KOPT-K1 (cell line): ENCODE data around the gene PIK3IP1.
"Not testable (repeated sequence)": the region's sequence is repeated elsewhere in the genome, so short reads cannot be mapped to it uniquely, and the experiment has no call there.

Source experiments
- H3K27ac ChIP-seq: fragments of 200-600 bp; sonication (generic); 2 replicates; pipeline ENCODE4 v1.5.1; 2016; ENCODE audit warnings: antibody characterized with exemption, mild to moderate bottlenecking, low read depth, low read length; ENCODE audit not compliant: poor library complexity, severe bottlenecking
- H3K36me3 ChIP-seq: fragments of 200-600 bp; sonication (generic); 2 replicates; pipeline ENCODE4 v1.5.1; 2017; ENCODE audit warnings: antibody characterized with exemption, mild to moderate bottlenecking, low read length, moderate library complexity; ENCODE audit not compliant: insufficient read depth
- H3K9me3 ChIP-seq: fragments of 200-600 bp; sonication (generic); 2 replicates; pipeline ENCODE4 v1.5.1; 2017; ENCODE audit warnings: antibody characterized with exemption, low read length, mild to moderate bottlenecking; ENCODE audit not compliant: insufficient read depth, poor library complexity, severe bottlenecking

Gene PIK3IP1

DNA sequence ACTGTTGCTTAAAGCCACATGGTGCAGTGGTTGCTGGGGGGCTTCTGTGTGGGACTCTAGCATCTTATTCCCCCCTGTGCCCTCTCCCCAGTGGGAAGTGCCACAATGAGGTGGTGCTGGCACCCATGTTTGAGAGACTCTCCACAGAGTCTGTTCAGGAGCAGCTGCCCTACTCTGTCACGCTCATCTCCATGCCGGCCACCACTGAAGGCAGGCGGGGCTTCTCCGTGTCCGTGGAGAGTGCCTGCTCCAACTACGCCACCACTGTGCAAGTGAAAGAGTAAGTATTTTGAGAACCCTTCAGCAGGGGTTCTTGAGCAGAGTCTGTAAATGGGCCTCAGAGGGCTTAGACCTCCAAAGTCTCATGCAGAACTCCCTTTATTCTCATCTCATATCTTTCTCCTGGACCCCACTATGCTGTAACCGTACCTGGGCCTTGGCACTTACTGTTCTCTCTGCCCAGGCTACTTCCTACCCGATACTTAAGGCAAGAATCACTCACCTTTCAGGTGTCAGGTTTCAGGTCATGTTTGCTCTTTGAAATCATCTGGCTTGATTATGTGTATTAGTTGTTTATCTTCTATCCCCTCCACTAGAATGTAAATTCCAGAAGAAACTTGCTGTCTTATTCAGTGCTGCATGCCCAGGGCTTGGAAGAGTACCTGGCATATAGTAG, 32.4 kb downstream of the PIK3IP1 start:
- Histone ChIP-seq H3K9me3 (no peaks in the 10 kb centered on the region), H3K27ac (no peak overlapping the region), H3K36me3 (peaks cover 68% of the 10 kb centered on the region)

DNA sequence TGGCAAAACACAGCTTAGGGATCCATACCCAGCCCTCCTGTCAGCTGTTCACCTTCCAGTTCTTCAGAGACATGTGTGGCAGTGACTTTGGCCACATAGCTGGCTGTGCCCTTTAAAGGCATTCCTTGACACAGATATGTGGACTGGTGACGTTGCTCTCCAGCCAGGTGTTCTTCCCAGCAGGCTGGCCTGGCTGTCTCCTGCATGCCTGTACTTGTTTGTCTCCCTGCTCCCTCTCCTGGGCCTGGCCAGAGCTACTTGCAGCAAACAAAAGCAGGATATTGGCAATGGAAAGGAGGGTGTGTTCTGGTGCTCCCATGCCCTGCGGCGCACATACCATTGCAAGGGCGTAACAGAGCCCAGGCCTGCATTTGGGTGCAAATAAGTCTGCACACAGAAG, 38.3 kb downstream of the PIK3IP1 start:
- H3K36me3 ChIP-seq = peaks cover 56% of the 10 kb centered on the region
- no peaks in the 10 kb centered on the region for H3K9me3 ChIP-seq
- H3K27ac ChIP-seq = no peak overlapping the region

DNA sequence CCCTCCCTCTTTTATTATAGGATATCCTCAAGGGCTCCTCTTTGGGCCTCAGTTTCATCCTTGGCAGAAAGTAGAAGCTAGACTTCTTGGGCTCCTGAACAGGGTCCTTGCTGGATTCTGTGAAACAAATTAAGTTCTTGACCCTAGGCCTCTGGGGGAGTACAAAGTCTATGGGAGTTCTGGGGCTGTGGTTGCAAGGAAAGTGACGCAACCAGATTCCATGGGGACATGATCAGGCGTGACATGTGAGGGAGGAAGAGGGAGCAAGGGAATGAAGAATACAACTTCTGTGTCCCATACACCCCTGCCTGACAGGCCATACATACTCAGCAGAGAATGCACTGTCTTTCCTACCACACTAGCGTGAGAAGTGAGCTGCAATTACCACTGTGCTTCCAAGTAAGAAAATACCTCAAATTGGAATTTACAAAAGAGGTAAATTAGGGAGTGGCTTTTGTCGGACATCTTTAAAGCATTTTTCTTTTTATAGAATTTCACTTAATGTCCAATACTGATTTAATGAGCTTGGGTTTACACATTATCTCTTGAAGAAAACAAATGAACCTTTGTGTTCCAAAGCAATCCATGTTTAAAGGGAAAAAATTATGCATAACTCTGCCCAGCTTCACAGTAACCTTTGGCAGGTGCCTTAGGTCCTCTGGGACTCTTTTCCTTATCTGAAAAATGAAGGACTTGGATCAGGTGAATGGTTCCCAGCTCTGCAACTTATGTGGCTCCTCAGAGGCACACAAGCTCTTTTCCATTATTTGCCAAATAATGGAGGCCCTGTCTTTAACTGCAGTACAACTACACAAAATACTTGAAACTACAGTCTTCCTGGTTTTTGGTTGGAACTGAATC, 41.3 kb downstream of the PIK3IP1 start:
- peaks cover 48% of the 10 kb centered on the region for H3K36me3 ChIP-seq
- no peaks in the 10 kb centered on the region for H3K9me3 ChIP-seq
- no peak overlapping the region for H3K27ac ChIP-seq

- Histone ChIP-seq H3K9me3 (no peaks in the 10 kb centered on the region), H3K36me3 (peaks cover 45% of the 10 kb centered on the region), H3K27ac (no peak overlapping the region)
These were observed 43.0 kb downstream of the PIK3IP1 start for GRCh38 chr22:31248965-31249958.

- H3K27ac ChIP-seq = peak overlapping the region; percentile 29
These were observed 44.0 kb downstream of the PIK3IP1 start for GRCh38 chr22:31248138-31248745.

DNA sequence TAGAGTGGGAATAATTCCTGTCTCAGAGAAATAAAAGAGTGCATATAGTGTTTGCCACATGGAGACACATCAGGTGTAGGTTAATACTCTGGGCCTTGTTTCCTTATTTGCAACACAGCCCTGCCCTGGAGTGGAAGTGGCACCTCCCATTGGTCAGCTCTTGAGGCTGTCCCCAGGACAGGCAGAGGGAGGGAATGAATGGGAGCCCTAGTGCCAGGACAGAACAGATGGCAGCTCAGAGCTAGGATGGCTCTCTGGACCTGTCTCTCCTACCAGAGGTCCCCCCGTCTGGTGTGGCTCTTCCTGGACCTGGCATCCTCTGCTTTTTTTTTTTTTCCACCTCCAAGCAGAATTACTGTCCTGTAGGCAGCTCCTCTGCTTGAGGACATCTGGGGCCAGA, 44.6 kb downstream of the PIK3IP1 start:
- peak overlapping the region; percentile 29 for H3K27ac ChIP-seq
- H3K9me3 ChIP-seq = no peaks in the 10 kb centered on the region
- H3K36me3 ChIP-seq = peaks cover 48% of the 10 kb centered on the region

More at GRCh38 chr22:31248138-31248745, 44.0 kb downstream of the PIK3IP1 start:
- Histone ChIP-seq H3K36me3 (peaks cover 43% of the 10 kb centered on the region), H3K9me3 (no peaks in the 10 kb centered on the region)

- Histone ChIP-seq H3K9me3 (no peaks in the 10 kb centered on the region), H3K36me3 (peaks cover 48% of the 10 kb centered on the region), H3K27ac (no peak overlapping the region)
These were observed 45.6 kb downstream of the PIK3IP1 start for GRCh38 chr22:31246687-31247086.

GRCh38 chr22:31245998-31246397, 46.3 kb downstream of the PIK3IP1 start:
- not testable (repeated sequence) for H3K27ac ChIP-seq, H3K9me3 ChIP-seq
- H3K36me3 ChIP-seq = peaks cover 50% of the 10 kb centered on the region

DNA sequence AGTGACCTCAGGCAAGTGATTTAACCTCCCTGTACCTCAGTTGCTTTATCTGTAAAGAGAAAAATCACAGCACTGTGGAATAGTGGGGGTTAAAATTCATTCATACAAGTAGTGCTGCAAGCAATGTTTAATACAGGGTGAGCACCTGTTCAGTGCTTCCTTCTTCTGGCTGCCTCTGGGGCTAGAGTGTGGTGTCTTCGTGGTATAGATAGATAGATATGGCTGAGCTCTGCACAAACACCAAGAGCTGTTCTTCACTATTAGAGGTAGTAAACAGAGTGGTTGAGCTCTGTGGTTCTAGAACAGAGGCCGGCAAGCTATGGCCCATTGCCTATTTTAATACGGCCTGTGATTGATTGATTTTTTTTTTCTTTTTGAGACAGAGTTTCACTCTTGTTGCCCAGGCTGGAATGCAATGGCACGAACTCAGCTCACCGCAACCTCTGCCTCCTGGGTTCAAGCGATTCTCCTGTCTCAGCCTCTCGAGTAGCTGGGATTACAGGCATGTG, 47.3 kb downstream of the PIK3IP1 start:
- H3K9me3 ChIP-seq = no peaks in the 10 kb centered on the region
- peaks cover 47% of the 10 kb centered on the region for H3K36me3 ChIP-seq
- no peak overlapping the region for H3K27ac ChIP-seq

GRCh38 chr22:31244046-31244942, 48.0 kb downstream of the PIK3IP1 start:
- Histone ChIP-seq H3K9me3 (no peaks in the 10 kb centered on the region), H3K27ac (no peak overlapping the region), H3K36me3 (peaks cover 47% of the 10 kb centered on the region)

GRCh38 chr22:31243339-31244045, 48.8 kb downstream of the PIK3IP1 start:
- H3K36me3 ChIP-seq = peaks cover 45% of the 10 kb centered on the region
- H3K9me3 ChIP-seq = no peaks in the 10 kb centered on the region
- no peak overlapping the region for H3K27ac ChIP-seq

GRCh38 chr22:31241936-31242335, 50.4 kb downstream of the PIK3IP1 start:
- H3K9me3 ChIP-seq = no peaks in the 10 kb centered on the region
- H3K36me3 ChIP-seq = peaks cover 48% of the 10 kb centered on the region; the same call in 1 of the 2 replicates
- H3K27ac ChIP-seq = no peak overlapping the region

GRCh38 chr22:31241200-31241599, 51.1 kb downstream of the PIK3IP1 start:
- Histone ChIP-seq H3K36me3 (peaks cover 52% of the 10 kb centered on the region; the same call in 1 of the 2 replicates), H3K9me3 (no peaks in the 10 kb centered on the region), H3K27ac (no peak overlapping the region)
